GM12878 (cell line): ENCODE data around the gene LKAAEAR1. TPM values are rescaled to one million over a fixed set of nuclear protein-coding genes. Genes with fewer than 3 reads are reported as not detected.

Source experiments
- ATAC-seq: fragments of 200-7000 bp; cut with Tn5 transposase; 3 replicates; pipeline ENCODE4 v1.9.1; 2020; ENCODE audit warnings: mild to moderate bottlenecking, moderate library complexity
- BruUV-seq: library from RNA; stranded (reverse); fragments of 400-500 nt; replicated peaks from 2 replicates; lab custom pipeline; 2021; lab: Mats Ljungman, UMichigan
- CTCF ChIA-PET: fragments of 300-600 bp; sonication (Branson Sonifier 250); formaldehyde crosslinking; extraction: SDS; loops from one replicate; lab custom pipeline; 2021; ENCODE audit warnings: inconsistent platforms; lab: Yijun Ruan, JAX
- POLR2A ChIA-PET: fragments of 350-600 bp; formaldehyde crosslinking; extraction: SDS; loops from one replicate; lab custom pipeline; 2021; ENCODE audit warnings: inconsistent platforms; lab: Charles Lee
- RAD21 ChIA-PET: fragments of 300-600 bp; sonication (Branson Sonifier 250); formaldehyde crosslinking; loops from one replicate; lab custom pipeline; 2023; ENCODE audit warnings: antibody characterized with exemption; ENCODE audit not compliant: unreplicated experiment; lab: Charles Lee
- SMC1A ChIA-PET: fragments of 300-600 bp; sonication (Branson Sonifier 250); formaldehyde crosslinking; loops from one replicate; lab custom pipeline; 2023; ENCODE audit not compliant: unreplicated experiment, uncharacterized antibody; lab: Charles Lee
- DNase-seq: peaks from one replicate; pipeline ENCODE4 v3.0.0-alpha.2; 2011; ENCODE audit warnings: low read depth, low spot score
- FAIRE-seq: peaks from 3 replicates; lab custom pipeline; 2011; peaks lifted over from hg19 to GRCh38; lab: Jason Lieb, UNC
- H2AFZ ChIP-seq: 2 replicates; pipeline ENCODE4 v1.6.0; 2011; ENCODE audit warnings: low read depth, low read length, control low read depth; ENCODE audit not compliant: control insufficient read depth
- H3K27ac ChIP-seq: 2 replicates; pipeline ENCODE4 v1.5.1; 2011; ENCODE audit warnings: control low read depth; ENCODE audit not compliant: control insufficient read depth, insufficient read depth
- H3K27me3 ChIP-seq, 2 experiments: replicated peaks in 1 of 2; 2 replicates each; pipeline versions ENCODE4 v1.6.0 to v1.6.1; 2011; ENCODE audit warnings: low read length in 1 of 2; ENCODE audit not compliant: control insufficient read depth in 2 of 2, insufficient read depth in 2 of 2
- H3K36me3 ChIP-seq, 2 experiments: 2 replicates each; pipeline ENCODE4 v1.5.1; 2011; ENCODE audit warnings: low read length in 1 of 2; ENCODE audit not compliant: control insufficient read depth in 2 of 2, insufficient read depth in 2 of 2
- H3K4me1 ChIP-seq: 2 replicates; pipeline ENCODE4 v1.6.1; 2011; ENCODE audit warnings: mild to moderate bottlenecking, low read length, moderate library complexity, mixed read lengths; ENCODE audit not compliant: control insufficient read depth, insufficient read depth
- H3K4me2 ChIP-seq: 2 replicates; pipeline ENCODE4 v1.6.0; 2011; ENCODE audit warnings: control low read depth; ENCODE audit not compliant: control insufficient read depth, insufficient read depth
- H3K4me3 ChIP-seq: fragments of 200-600 bp; sonication (generic); 2 replicates; pipeline ENCODE4 v1.5.1; 2016
- H3K79me2 ChIP-seq: 2 replicates; pipeline ENCODE4 v1.6.0; 2011; ENCODE audit warnings: low read length; ENCODE audit not compliant: control insufficient read depth, insufficient read depth
- H3K9ac ChIP-seq: 2 replicates; pipeline ENCODE4 v1.8.0; 2011; ENCODE audit warnings: low read length, control low read depth, mixed read lengths; ENCODE audit not compliant: control insufficient read depth, insufficient read depth
- H3K9me3 ChIP-seq: replicated peaks from 3 replicates; pipeline ENCODE4 v1.5.1; 2011; ENCODE audit warnings: mild to moderate bottlenecking, low read length; ENCODE audit not compliant: control insufficient read depth, insufficient read depth
- H4K20me1 ChIP-seq: 2 replicates; pipeline ENCODE4 v1.6.0; 2011; ENCODE audit not compliant: control insufficient read depth, insufficient read depth
- BHLHE40 ChIP-seq, 2 experiments: fragments of 450-650 bp in 1 of 2; IDR thresholded peaks; 2 replicates each; pipeline ENCODE4 v1.6.1; 2011 to 2017; ENCODE audit warnings: low read depth in 2 of 2, borderline replicate concordance in 1 of 2, improper control_type of control experiment in 1 of 2, low read length in 1 of 2, mild to moderate bottlenecking in 1 of 2
- CBX5 ChIP-seq: sonication (generic); IDR thresholded peaks from 2 replicates; pipeline ENCODE4 v1.6.1; 2016; ENCODE audit warnings: low read depth, moderate library complexity, mild to moderate bottlenecking, inconsistent platforms
- E2F4 ChIP-seq: IDR thresholded peaks from 2 replicates; pipeline ENCODE4 v1.6.1; 2012; ENCODE audit warnings: low read depth, low read length, improper control_type of control experiment
- HDAC2 ChIP-seq: fragments of 200-600 bp; sonication (generic); IDR thresholded peaks from 2 replicates; pipeline ENCODE4 v1.6.1; 2017
- MYC ChIP-seq: IDR thresholded peaks from 2 replicates; pipeline ENCODE4 v1.6.1; 2011; ENCODE audit warnings: mild to moderate bottlenecking, low read length, moderate library complexity, inconsistent platforms; ENCODE audit not compliant: insufficient read depth, insufficient replicate concordance, insufficient read length, severe bottlenecking
- NFYB ChIP-seq: IDR thresholded peaks from 2 replicates; pipeline ENCODE4 v1.6.1; 2011; ENCODE audit warnings: low read depth, mild to moderate bottlenecking, low read length, improper control_type of control experiment, moderate library complexity; ENCODE audit not compliant: insufficient read depth
- RBBP5 ChIP-seq: fragments of 200-600 bp; sonication (generic); conservative IDR thresholded peaks from 2 replicates; pipeline ENCODE4 v1.6.1; 2016
- TARDBP ChIP-seq: IDR thresholded peaks from 2 replicates; pipeline ENCODE4 v1.6.1; 2016; ENCODE audit warnings: borderline replicate concordance
- TCF3 ChIP-seq: IDR thresholded peaks from 2 replicates; pipeline ENCODE4 v1.6.1; 2012; ENCODE audit warnings: low read depth, mild to moderate bottlenecking, low read length, borderline replicate concordance; ENCODE audit not compliant: insufficient read depth
- WRNIP1 ChIP-seq: IDR thresholded peaks from 2 replicates; pipeline ENCODE4 v1.6.1; 2011; ENCODE audit warnings: low read depth, low read length, improper control_type of control experiment, borderline replicate concordance
- ZBTB11 ChIP-seq: fragments of 450-650 bp; formaldehyde crosslinking; IDR thresholded peaks from 2 replicates; pipeline ENCODE4 v1.5.0; 2022; ENCODE audit warnings: mild to moderate bottlenecking, missing genetic modification characterization
- ZNF384 ChIP-seq: IDR thresholded peaks from 2 replicates; pipeline ENCODE4 v1.6.1; 2012; ENCODE audit warnings: low read depth, mild to moderate bottlenecking, low read length, improper control_type of control experiment, borderline replicate concordance
- WGBS: methylation state at CpG from one replicate; pipeline ENCODE4 v1.1.6; 2016; ENCODE audit warnings: low lambda C conversion rate; ENCODE audit not compliant: insufficient replicate concordance, insufficient coverage; ENCODE audit errors: missing lambda C conversion rate; 5-methylcytosine and 5-hydroxymethylcytosine counted together
- in situ Hi-C: fragments of 300-500 bp; cut with MboI; formaldehyde crosslinking; loops from 9 replicates; pipeline ENCODE4 v1.14.3; 2018; ENCODE audit warnings: mixed read lengths
- intact Hi-C: fragments of 100-400 bp; cut with micrococcal nuclease; formaldehyde crosslinking; loops from one replicate; pipeline ENCODE4 v1.14.2; 2022; ENCODE audit not compliant: unreplicated experiment
- polyA plus RNA-seq, 11 experiments: library from polyadenylated mRNA; depleted of rRNA in 4 of 11; unstranded in 6 of 11; stranded (reverse) in 5 of 11; fragments of >200 nt; fragmentation: Nextera tagmentation in 4 of 11; fragmentation: Illumina TruSeq in 1 of 11; extraction: Ambion mirVana in 4 of 11; extraction: Trizol in 1 of 11; gene quantifications; 1 replicate in 1 of 11; 2 replicates in 10 of 11; pipeline versions ENCODE4 v1.2.1 to v1.2.3, GENCODE V29; 2011 to 2016; ENCODE audit warnings: inconsistent platforms in 2 of 11, missing spikeins in 2 of 11, low read depth in 1 of 11
- total RNA-seq, 4 experiments: library from RNA; depleted of rRNA in 3 of 4; stranded (reverse); fragments of >200 nt in 3 of 4; fragmentation: Illumina TruSeq in 1 of 4; extraction: Trizol in 1 of 4; gene quantifications; 2 replicates each; pipeline versions ENCODE4 v1.2.1 to v1.2.3, GENCODE V29; 2013 to 2021

The LKAAEAR1 gene
- total and polyA plus RNA-seq, 10 of the 15 experiments (the other 5 are each of a cell fraction or from before 2014, with no cell fraction given), result not detected

- 63% methylated on average over 14 of the region's 14 CpGs for WGBS
- Histone ChIP-seq H3K27ac (no peak overlapping the region), H3K9ac (no peak overlapping the region), H2AFZ (no peak overlapping the region), H3K27me3 (peaks cover 1 to 5% of the 10 kb centered on the region in 2 experiments; a peak in 3 of 4 replicates), H3K9me3 (no peaks in the 10 kb centered on the region), H3K4me1 (peaks cover 9% of the 10 kb centered on the region), H3K79me2 (no peaks in the 10 kb centered on the region), H3K4me3 (no peak overlapping the region), H3K36me3 (no peaks in the 10 kb centered on the region), H4K20me1 (no peaks in the 10 kb centered on the region), H3K4me2 (no peak overlapping the region)
- in situ Hi-C loops, result no loop called here
- POLR2A ChIA-PET, result interaction anchor here (0.7 kb wide), 1 partner anchor 10 kb away, joined by 3 read pairs; no protein-coding TSS in a partner anchor
- FAIRE-seq (no peak), ATAC-seq (no peak), DNase-seq (no peak)
- intact Hi-C loops, result no loop called here
- BruUV-seq, result no TSS peak
- SMC1A ChIA-PET, result no interaction called here
- TF ChIP-seq ZBTB11 (CRISPR knock-in tag), result no peak
- no peak for TF ChIP-seq BHLHE40 (IDR thresholded peaks at IDR 0.05; ENCODE audit: borderline replicate concordance in 1 of 2, low read depth in 2 of 2, low read length in 1 of 2)
- TF ChIP-seq WRNIP1, result no peak
- TF ChIP-seq TCF3, result no peak
- no peak for TF ChIP-seq HDAC2
- no peak for TF ChIP-seq E2F4
- no peak for TF ChIP-seq NFYB
- TF ChIP-seq RBBP5, result no peak
- TF ChIP-seq TARDBP, result no peak
- TF ChIP-seq CBX5, result no peak
- TF ChIP-seq MYC, result no peak
- TF ChIP-seq ZNF384, result no peak
- CTCF ChIA-PET, result interaction anchor here (9.1 kb wide), 1 partner anchor 12 kb away, joined by 108 read pairs; no protein-coding TSS in a partner anchor
- RAD21 ChIA-PET, result interaction anchor here (2.0 to 2.1 kb wide), 2 partner anchors 9 to 77 kb away, joined by 5 to 8 read pairs; no protein-coding TSS in a partner anchor
Measured at GRCh38 chr20:64044484-64045247, 39.5 kb downstream of the LKAAEAR1 start.
